RPMI7951 (cell line): ENCODE results near the gene RBM48. TPM values are rescaled to one million over a fixed set of nuclear protein-coding genes. Genes with fewer than 3 reads are reported as not detected.
"Not testable (repeated sequence)": the region's sequence is repeated elsewhere in the genome, so short reads cannot be mapped to it uniquely, and the experiment has no call there.

Experiments
- DNase-seq: peaks from one replicate; pipeline ENCODE4 v3.0.0-alpha.2; 2012; ENCODE audit warnings: low read depth
- total RNA-seq: library from RNA; depleted of rRNA; stranded (reverse); fragments of >200 nt; shearing (Covaris generic); gene quantifications from 2 replicates; pipeline ENCODE4 v1.2.3, GENCODE V29; 2014; rRNA removed

Gene RBM48
- 9.2 and 9.6 TPM in 2 replicates for total RNA-seq

GRCh38 chr7:92528188-92528957, at the start of gene RBM48, which contains the start of gene PEX1:
TSS of gene RBM48 (plus strand) at chr7:92528795. CDS start at chr7:92528814, 19 bp downstream.
TSS of gene PEX1 (minus strand) at chr7:92528520. CDS start at chr7:92528435, 85 bp downstream.
- peak; percentile 99 for DNase-seq

- DNase-seq: not testable (repeated sequence)
Measured at GRCh38 chr7:92479146-92479545, 49.4 kb upstream of the RBM48 start.

GRCh38 chr7:92483624-92484023, 45.0 kb upstream of the RBM48 start:
- DNase-seq: not testable (repeated sequence)

GRCh38 chr7:92484226-92484625, 44.4 kb upstream of the RBM48 start:
- DNase-seq: not testable (repeated sequence)

GRCh38 chr7:92485267-92485892, 43.2 kb upstream of the RBM48 start:
- no peak for DNase-seq

- DNase-seq: no peak
Measured at GRCh38 chr7:92485974-92486373, 42.6 kb upstream of the RBM48 start.

GRCh38 chr7:92487804-92488203, 40.8 kb upstream of the RBM48 start:
- DNase-seq: no peak

GRCh38 chr7:92489634-92490033, 39.0 kb upstream of the RBM48 start:
- DNase-seq: no peak

GRCh38 chr7:92496876-92497275, 31.7 kb upstream of the RBM48 start:
- DNase-seq: no peak

GRCh38 chr7:92498557-92498956, 30.0 kb upstream of the RBM48 start:
- DNase-seq: no peak

- no peak for DNase-seq
Measured at GRCh38 chr7:92503767-92504166, 24.8 kb upstream of the RBM48 start.

GRCh38 chr7:92504563-92504962, 24.0 kb upstream of the RBM48 start:
- DNase-seq: no peak

- DNase-seq: no peak
Measured at GRCh38 chr7:92506363-92506762, 22.2 kb upstream of the RBM48 start.

GRCh38 chr7:92508946-92509345, 19.6 kb upstream of the RBM48 start:
- no peak for DNase-seq

- DNase-seq: no peak
Measured at GRCh38 chr7:92513167-92513902, 15.3 kb upstream of the RBM48 start.

GRCh38 chr7:92517631-92518030, 11.0 kb upstream of the RBM48 start:
- DNase-seq: peak; percentile 4

GRCh38 chr7:92520024-92520423, 8.6 kb upstream of the RBM48 start:
- no peak for DNase-seq

- DNase-seq: no peak
Measured at GRCh38 chr7:92523110-92523509, 5.5 kb upstream of the RBM48 start.

GRCh38 chr7:92527300-92528187, 1.1 kb upstream of the RBM48 start:
- DNase-seq: peak; percentile 62

- no peak for DNase-seq
Measured at GRCh38 chr7:92528958-92529264, 316 bp downstream of the RBM48 start.

- no peak for DNase-seq
Measured at GRCh38 chr7:92534572-92534971, 6.0 kb downstream of the RBM48 start.

GRCh38 chr7:92543542-92543941, 14.9 kb downstream of the RBM48 start:
- DNase-seq: not testable (repeated sequence)
